22Rv1 (cell line): ENCODE data around the gene ALOX15.

Experiments
- H3K27ac ChIP-seq: fragments of 450-650 bp; 2 replicates; pipeline ENCODE4 v1.5.1; 2017
- CTCF ChIP-seq: fragments of 450-650 bp; IDR thresholded peaks from 2 replicates; pipeline ENCODE4 v1.5.1; 2017; ENCODE audit warnings: mild to moderate bottlenecking
- ZFX ChIP-seq: fragments of 450-650 bp; IDR thresholded peaks from 2 replicates; pipeline ENCODE4 v1.6.1; 2017; ENCODE audit warnings: antibody characterized with exemption, borderline replicate concordance

The ALOX15 gene

GRCh38 chr17:4674685-4674998, 33.2 kb upstream of the ALOX15 start:
- TF ChIP-seq ZFX (no peak), CTCF (no peak)

GRCh38 chr17:4673986-4674684, 32.7 kb upstream of the ALOX15 start:
- TF ChIP-seq ZFX (no peak), CTCF (no peak)
- H3K27ac ChIP-seq = no peak overlapping the region

More at GRCh38 chr17:4674685-4674998, 33.2 kb upstream of the ALOX15 start:
- no peak overlapping the region for H3K27ac ChIP-seq

- TF ChIP-seq ZFX (no peak), CTCF (no peak)
- no peak overlapping the region for H3K27ac ChIP-seq
Measured at GRCh38 chr17:4673169-4673568, 31.7 kb upstream of the ALOX15 start.

- no peak overlapping the region for H3K27ac ChIP-seq
- TF ChIP-seq CTCF (no peak), ZFX (no peak)
Measured at GRCh38 chr17:4672751-4673150, 31.3 kb upstream of the ALOX15 start.

- H3K27ac ChIP-seq = no peak overlapping the region
- TF ChIP-seq CTCF (no peak), ZFX (no peak)
Measured at GRCh38 chr17:4672055-4672630, 30.7 kb upstream of the ALOX15 start.

- TF ChIP-seq ZFX = no peak
- TF ChIP-seq CTCF = no peak
- no peak overlapping the region for H3K27ac ChIP-seq
Measured at GRCh38 chr17:4667166-4667565, 25.7 kb upstream of the ALOX15 start.

- H3K27ac ChIP-seq = no peak overlapping the region
Measured at GRCh38 chr17:4666296-4666695, 24.8 kb upstream of the ALOX15 start.

More at GRCh38 chr17:4666296-4666695, 24.8 kb upstream of the ALOX15 start:
- TF ChIP-seq ZFX (no peak), CTCF (no peak)
